ENCODE data around the gene LMF1. TPM values are rescaled to one million over a fixed set of nuclear protein-coding genes. Genes with fewer than 3 reads are reported as not detected.

The LMF1 gene
- total and polyA plus RNA-seq, 2 of the 13 experiments (the other 11 are each of a cell fraction or from before 2014, with no cell fraction given): 6.8 to 8.5 TPM

DNA sequence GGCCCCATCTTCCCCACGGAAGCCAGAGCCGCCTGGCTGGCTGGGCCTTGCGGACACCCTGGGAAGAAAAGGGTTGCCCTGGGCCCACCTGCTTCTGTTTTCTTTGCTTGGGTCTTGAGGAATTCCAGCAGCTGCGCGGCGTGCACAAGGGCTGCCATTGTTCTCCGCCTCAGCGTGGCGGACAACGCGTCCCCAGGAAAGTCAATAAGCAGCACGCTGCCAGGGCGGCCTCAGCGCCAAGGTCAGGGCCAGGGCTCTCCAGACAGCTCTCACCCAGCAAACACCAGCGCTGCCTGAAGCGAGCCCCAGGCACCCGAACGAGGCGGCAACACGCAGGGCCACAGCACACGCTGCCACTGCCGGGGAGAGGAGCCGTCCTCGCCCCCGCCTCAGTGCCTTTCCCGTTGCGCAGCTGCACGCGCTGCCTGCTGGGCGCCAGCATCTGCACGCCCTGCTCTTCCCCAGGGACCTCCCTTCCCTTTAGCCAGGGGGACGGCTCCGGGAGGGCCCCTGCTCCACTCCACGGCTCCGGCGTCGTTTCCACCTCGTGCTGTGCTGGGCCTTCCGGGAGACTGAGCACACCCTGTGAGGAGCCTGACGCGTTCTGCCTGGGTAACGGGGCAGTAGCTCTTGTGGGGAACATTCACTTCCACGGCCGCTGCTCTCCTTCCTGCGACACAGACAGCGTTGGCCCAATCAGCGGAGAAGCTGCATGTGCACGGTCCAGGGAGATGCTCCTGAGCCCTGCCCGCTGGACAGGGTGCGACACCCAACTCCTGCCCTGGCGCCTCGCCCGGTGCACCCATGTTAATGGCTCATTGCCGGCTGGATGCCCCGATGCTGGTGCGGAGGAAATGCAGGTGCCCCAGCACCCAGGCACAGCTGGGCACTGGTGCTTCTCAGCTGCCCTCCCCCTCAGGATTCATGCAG lies 57.8 kb downstream of the LMF1 start (continued):
- TF ChIP-seq, protein P1, sequence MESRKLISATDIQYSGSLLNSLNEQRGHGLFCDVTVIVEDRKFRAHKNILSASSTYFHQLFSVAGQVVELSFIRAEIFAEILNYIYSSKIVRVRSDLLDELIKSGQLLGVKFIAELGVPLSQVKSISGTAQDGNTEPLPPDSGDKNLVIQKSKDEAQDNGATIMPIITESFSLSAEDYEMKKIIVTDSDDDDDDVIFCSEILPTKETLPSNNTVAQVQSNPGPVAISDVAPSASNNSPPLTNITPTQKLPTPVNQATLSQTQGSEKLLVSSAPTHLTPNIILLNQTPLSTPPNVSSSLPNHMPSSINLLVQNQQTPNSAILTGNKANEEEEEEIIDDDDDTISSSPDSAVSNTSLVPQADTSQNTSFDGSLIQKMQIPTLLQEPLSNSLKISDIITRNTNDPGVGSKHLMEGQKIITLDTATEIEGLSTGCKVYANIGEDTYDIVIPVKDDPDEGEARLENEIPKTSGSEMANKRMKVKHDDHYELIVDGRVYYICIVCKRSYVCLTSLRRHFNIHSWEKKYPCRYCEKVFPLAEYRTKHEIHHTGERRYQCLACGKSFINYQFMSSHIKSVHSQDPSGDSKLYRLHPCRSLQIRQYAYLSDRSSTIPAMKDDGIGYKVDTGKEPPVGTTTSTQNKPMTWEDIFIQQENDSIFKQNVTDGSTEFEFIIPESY (CRISPR knock-in tag; IDR thresholded peaks at IDR 0.05): peak; percentile 80
- TF ChIP-seq CREM (IDR thresholded peaks at IDR 0.05) (peak; percentile 46; the same call in 1 of the 2 replicates), CREM (CRISPR knock-in tag; IDR thresholded peaks at IDR 0.05) (no peak), ZNF441 (CRISPR knock-in tag; IDR thresholded peaks at IDR 0.05; ENCODE audit: borderline replicate concordance) (no peak), NR2F2 (IDR thresholded peaks at IDR 0.05; ENCODE audit: borderline replicate concordance, low read depth) (peak; percentile 73), BHLHE40 (IDR thresholded peaks at IDR 0.05; ENCODE audit: low read length) (peak; percentile 83), IKZF1 (IDR thresholded peaks at IDR 0.05) (no peak), HNRNPK (IDR thresholded peaks at IDR 0.05; ENCODE audit: low read depth, low read length, poor library complexity, severe bottlenecking) (no peak), MLLT10 (CRISPR knock-in tag; IDR thresholded peaks at IDR 0.05) (no peak), PHF5A (CRISPR knock-in tag; IDR thresholded peaks at IDR 0.05; ENCODE audit: low read depth, unreplicated experiment) (no peak), RAD21 (CRISPR knock-in tag; IDR thresholded peaks at IDR 0.05) (no peak), ZNF17 (CRISPR knock-in tag; IDR thresholded peaks at IDR 0.05) (no peak), ZNF484 (CRISPR knock-in tag; IDR thresholded peaks at IDR 0.05; ENCODE audit: borderline replicate concordance, low read depth) (no peak)
- TF ChIP-seq, protein P2, sequence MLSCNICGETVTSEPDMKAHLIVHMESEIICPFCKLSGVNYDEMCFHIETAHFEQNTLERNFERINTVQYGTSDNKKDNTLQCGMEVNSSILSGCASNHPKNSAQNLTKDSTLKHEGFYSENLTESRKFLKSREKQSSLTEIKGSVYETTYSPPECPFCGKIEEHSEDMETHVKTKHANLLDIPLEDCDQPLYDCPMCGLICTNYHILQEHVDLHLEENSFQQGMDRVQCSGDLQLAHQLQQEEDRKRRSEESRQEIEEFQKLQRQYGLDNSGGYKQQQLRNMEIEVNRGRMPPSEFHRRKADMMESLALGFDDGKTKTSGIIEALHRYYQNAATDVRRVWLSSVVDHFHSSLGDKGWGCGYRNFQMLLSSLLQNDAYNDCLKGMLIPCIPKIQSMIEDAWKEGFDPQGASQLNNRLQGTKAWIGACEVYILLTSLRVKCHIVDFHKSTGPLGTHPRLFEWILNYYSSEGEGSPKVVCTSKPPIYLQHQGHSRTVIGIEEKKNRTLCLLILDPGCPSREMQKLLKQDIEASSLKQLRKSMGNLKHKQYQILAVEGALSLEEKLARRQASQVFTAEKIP (CRISPR knock-in tag; IDR thresholded peaks at IDR 0.05; ENCODE audit: borderline replicate concordance): no peak
- TF ChIP-seq, protein P3, sequence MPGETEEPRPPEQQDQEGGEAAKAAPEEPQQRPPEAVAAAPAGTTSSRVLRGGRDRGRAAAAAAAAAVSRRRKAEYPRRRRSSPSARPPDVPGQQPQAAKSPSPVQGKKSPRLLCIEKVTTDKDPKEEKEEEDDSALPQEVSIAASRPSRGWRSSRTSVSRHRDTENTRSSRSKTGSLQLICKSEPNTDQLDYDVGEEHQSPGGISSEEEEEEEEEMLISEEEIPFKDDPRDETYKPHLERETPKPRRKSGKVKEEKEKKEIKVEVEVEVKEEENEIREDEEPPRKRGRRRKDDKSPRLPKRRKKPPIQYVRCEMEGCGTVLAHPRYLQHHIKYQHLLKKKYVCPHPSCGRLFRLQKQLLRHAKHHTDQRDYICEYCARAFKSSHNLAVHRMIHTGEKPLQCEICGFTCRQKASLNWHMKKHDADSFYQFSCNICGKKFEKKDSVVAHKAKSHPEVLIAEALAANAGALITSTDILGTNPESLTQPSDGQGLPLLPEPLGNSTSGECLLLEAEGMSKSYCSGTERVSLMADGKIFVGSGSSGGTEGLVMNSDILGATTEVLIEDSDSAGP (CRISPR knock-in tag; IDR thresholded peaks at IDR 0.05; ENCODE audit: borderline replicate concordance): peak; percentile 81
- TF ChIP-seq, protein P4, sequence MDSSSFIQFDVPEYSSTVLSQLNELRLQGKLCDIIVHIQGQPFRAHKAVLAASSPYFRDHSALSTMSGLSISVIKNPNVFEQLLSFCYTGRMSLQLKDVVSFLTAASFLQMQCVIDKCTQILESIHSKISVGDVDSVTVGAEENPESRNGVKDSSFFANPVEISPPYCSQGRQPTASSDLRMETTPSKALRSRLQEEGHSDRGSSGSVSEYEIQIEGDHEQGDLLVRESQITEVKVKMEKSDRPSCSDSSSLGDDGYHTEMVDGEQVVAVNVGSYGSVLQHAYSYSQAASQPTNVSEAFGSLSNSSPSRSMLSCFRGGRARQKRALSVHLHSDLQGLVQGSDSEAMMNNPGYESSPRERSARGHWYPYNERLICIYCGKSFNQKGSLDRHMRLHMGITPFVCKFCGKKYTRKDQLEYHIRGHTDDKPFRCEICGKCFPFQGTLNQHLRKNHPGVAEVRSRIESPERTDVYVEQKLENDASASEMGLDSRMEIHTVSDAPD (CRISPR knock-in tag; IDR thresholded peaks at IDR 0.05): peak; percentile 76
- TF ChIP-seq, protein P5, sequence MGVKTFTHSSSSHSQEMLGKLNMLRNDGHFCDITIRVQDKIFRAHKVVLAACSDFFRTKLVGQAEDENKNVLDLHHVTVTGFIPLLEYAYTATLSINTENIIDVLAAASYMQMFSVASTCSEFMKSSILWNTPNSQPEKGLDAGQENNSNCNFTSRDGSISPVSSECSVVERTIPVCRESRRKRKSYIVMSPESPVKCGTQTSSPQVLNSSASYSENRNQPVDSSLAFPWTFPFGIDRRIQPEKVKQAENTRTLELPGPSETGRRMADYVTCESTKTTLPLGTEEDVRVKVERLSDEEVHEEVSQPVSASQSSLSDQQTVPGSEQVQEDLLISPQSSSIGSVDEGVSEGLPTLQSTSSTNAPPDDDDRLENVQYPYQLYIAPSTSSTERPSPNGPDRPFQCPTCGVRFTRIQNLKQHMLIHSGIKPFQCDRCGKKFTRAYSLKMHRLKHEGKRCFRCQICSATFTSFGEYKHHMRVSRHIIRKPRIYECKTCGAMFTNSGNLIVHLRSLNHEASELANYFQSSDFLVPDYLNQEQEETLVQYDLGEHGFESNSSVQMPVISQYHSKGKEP (CRISPR knock-in tag; IDR thresholded peaks at IDR 0.05): no peak
- TF ChIP-seq, protein P6, sequence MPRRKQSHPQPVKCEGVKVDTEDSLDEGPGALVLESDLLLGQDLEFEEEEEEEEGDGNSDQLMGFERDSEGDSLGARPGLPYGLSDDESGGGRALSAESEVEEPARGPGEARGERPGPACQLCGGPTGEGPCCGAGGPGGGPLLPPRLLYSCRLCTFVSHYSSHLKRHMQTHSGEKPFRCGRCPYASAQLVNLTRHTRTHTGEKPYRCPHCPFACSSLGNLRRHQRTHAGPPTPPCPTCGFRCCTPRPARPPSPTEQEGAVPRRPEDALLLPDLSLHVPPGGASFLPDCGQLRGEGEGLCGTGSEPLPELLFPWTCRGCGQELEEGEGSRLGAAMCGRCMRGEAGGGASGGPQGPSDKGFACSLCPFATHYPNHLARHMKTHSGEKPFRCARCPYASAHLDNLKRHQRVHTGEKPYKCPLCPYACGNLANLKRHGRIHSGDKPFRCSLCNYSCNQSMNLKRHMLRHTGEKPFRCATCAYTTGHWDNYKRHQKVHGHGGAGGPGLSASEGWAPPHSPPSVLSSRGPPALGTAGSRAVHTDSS (CRISPR knock-in tag; conservative IDR thresholded peaks at IDR 0.05): no peak

All from HepG2 (cell line).